ENCODE data around the gene PLCB1. TPM values are rescaled to one million over a fixed set of nuclear protein-coding genes. Genes with fewer than 3 reads are reported as not detected.

The PLCB1 gene
- total and polyA plus RNA-seq, 3 experiments from 2014 or later: 8.5 to 9.9 (median 8.8) TPM

- H3K27ac ChIP-seq (ENCODE audit: low read depth, low read length): no peak overlapping the region
- CTCF ChIA-PET: no interaction called here
Observed at GRCh38 chr20:8527998-8528723, 396.1 kb downstream of the PLCB1 start.

GRCh38 chr20:8530022-8530421 is 398.0 kb downstream of the PLCB1 start:
- no peaks in the 10 kb centered on the region for H3K9me3 Mint-ChIP-seq
- H3K27me3 Mint-ChIP-seq: peaks cover 0 to 3% of the 10 kb centered on the region in 2 donors
- Histone ChIP-seq H3K4me1 (ENCODE audit: insufficient read depth, low read length) (no peaks in the 10 kb centered on the region), H3K9me3 (ENCODE audit: low read length) (no peaks in the 10 kb centered on the region), H3K36me3 (ENCODE audit: insufficient read depth, low read length) (no peaks in the 10 kb centered on the region), H3K27ac (ENCODE audit: low read depth, low read length) (no peak overlapping the region), H3K4me3 (ENCODE audit: low read length) (no peak overlapping the region), H3K27me3 (ENCODE audit: insufficient read depth, low read length, poor library complexity, severe bottlenecking) (no peaks in the 10 kb centered on the region)
- H3K4me1 Mint-ChIP-seq: no peaks in the 10 kb centered on the region
- POLR2A ChIA-PET: no interaction called here
- H3K36me3 Mint-ChIP-seq: peaks cover 0 to 2% (median 0%) of the 10 kb centered on the region in 3 donors
- CTCF ChIA-PET: no interaction called here
- no peak for DNase-seq
- H3K4me3 Mint-ChIP-seq: no peak overlapping the region
- no peak overlapping the region for H3K27ac Mint-ChIP-seq

More at GRCh38 chr20:8527998-8528723, 396.1 kb downstream of the PLCB1 start:
- Histone ChIP-seq H3K36me3 (ENCODE audit: insufficient read depth, low read length) (no peaks in the 10 kb centered on the region), H3K27me3 (ENCODE audit: insufficient read depth, low read length, poor library complexity, severe bottlenecking) (no peaks in the 10 kb centered on the region), H3K4me1 (ENCODE audit: insufficient read depth, low read length) (no peaks in the 10 kb centered on the region), H3K9me3 (ENCODE audit: low read length) (no peaks in the 10 kb centered on the region), H3K4me3 (ENCODE audit: low read length) (no peak overlapping the region)
- Mint-ChIP-seq H3K4me1 (peaks cover 0 to 4% (median 2%) of the 10 kb centered on the region in 3 donors), H3K4me3 (no peak overlapping the region), H3K36me3 (peaks cover 0 to 2% (median 0%) of the 10 kb centered on the region in 3 donors), H3K9me3 (no peaks in the 10 kb centered on the region), H3K27me3 (no peaks in the 10 kb centered on the region), H3K27ac (no peak overlapping the region)
- no peak for DNase-seq
- POLR2A ChIA-PET: no interaction called here

- Histone ChIP-seq H3K27me3 (ENCODE audit: insufficient read depth, low read length, poor library complexity, severe bottlenecking) (no peaks in the 10 kb centered on the region), H3K9me3 (ENCODE audit: low read length) (no peaks in the 10 kb centered on the region), H3K27ac (ENCODE audit: low read depth, low read length) (no peak overlapping the region), H3K4me1 (ENCODE audit: insufficient read depth, low read length) (no peaks in the 10 kb centered on the region), H3K36me3 (ENCODE audit: insufficient read depth, low read length) (no peaks in the 10 kb centered on the region), H3K4me3 (ENCODE audit: low read length) (no peak overlapping the region)
- ChIA-PET POLR2A (no interaction called here), CTCF (interaction anchor here (1.0 kb wide), 1 partner anchor 9 kb away, joined by 3 read pairs; no protein-coding TSS in a partner anchor)
- Mint-ChIP-seq H3K4me1 (no peaks in the 10 kb centered on the region), H3K27me3 (peaks cover 0 to 3% of the 10 kb centered on the region in 2 donors), H3K9me3 (no peaks in the 10 kb centered on the region), H3K4me3 (no peak overlapping the region), H3K27ac (no peak overlapping the region), H3K36me3 (peaks cover 0 to 2% (median 0%) of the 10 kb centered on the region in 3 donors)
- no peak for DNase-seq
Observed at GRCh38 chr20:8532169-8532568, 400.1 kb downstream of the PLCB1 start.

GRCh38 chr20:8534368-8535160 is 402.5 kb downstream of the PLCB1 start:
- Mint-ChIP-seq H3K36me3 (peaks cover 0 to 2% (median 0%) of the 10 kb centered on the region in 3 donors), H3K27ac (no peak overlapping the region), H3K9me3 (no peaks in the 10 kb centered on the region), H3K27me3 (peaks cover 0 to 3% of the 10 kb centered on the region in 2 donors), H3K4me1 (peaks cover 0 to 4% (median 0%) of the 10 kb centered on the region in 3 donors), H3K4me3 (no peak overlapping the region)
- Histone ChIP-seq H3K9me3 (ENCODE audit: low read length) (no peaks in the 10 kb centered on the region), H3K4me3 (ENCODE audit: low read length) (no peak overlapping the region), H3K4me1 (ENCODE audit: insufficient read depth, low read length) (no peaks in the 10 kb centered on the region), H3K27me3 (ENCODE audit: insufficient read depth, low read length, poor library complexity, severe bottlenecking) (no peaks in the 10 kb centered on the region), H3K27ac (ENCODE audit: low read depth, low read length) (no peak overlapping the region), H3K36me3 (ENCODE audit: insufficient read depth, low read length) (no peaks in the 10 kb centered on the region)
- POLR2A ChIA-PET: no interaction called here
- CTCF ChIA-PET: no interaction called here
- DNase-seq: no peak

GRCh38 chr20:8535403-8536261 is 403.6 kb downstream of the PLCB1 start:
- Mint-ChIP-seq H3K27me3 (peaks cover 0 to 3% of the 10 kb centered on the region in 2 donors), H3K4me3 (no peak overlapping the region), H3K9me3 (no peaks in the 10 kb centered on the region), H3K36me3 (peaks cover 0 to 2% (median 0%) of the 10 kb centered on the region in 3 donors), H3K27ac (no peak overlapping the region), H3K4me1 (peaks cover 0 to 4% (median 0%) of the 10 kb centered on the region in 3 donors)
- Histone ChIP-seq H3K4me3 (ENCODE audit: low read length) (no peak overlapping the region), H3K9me3 (ENCODE audit: low read length) (no peaks in the 10 kb centered on the region), H3K4me1 (ENCODE audit: insufficient read depth, low read length) (no peaks in the 10 kb centered on the region), H3K27me3 (ENCODE audit: insufficient read depth, low read length, poor library complexity, severe bottlenecking) (no peaks in the 10 kb centered on the region), H3K36me3 (ENCODE audit: insufficient read depth, low read length) (no peaks in the 10 kb centered on the region), H3K27ac (ENCODE audit: low read depth, low read length) (no peak overlapping the region)
- POLR2A ChIA-PET: no interaction called here
- no peak for DNase-seq
- CTCF ChIA-PET: no interaction called here

GRCh38 chr20:8536262-8536618 is 404.2 kb downstream of the PLCB1 start:
- H3K36me3 ChIP-seq (ENCODE audit: insufficient read depth, low read length): no peaks in the 10 kb centered on the region
- Mint-ChIP-seq H3K27ac (no peak overlapping the region), H3K4me1 (peaks cover 0 to 4% (median 0%) of the 10 kb centered on the region in 3 donors), H3K36me3 (peaks cover 0 to 2% (median 0%) of the 10 kb centered on the region in 3 donors), H3K27me3 (peaks cover 0 to 3% of the 10 kb centered on the region in 2 donors), H3K4me3 (no peak overlapping the region), H3K9me3 (no peaks in the 10 kb centered on the region)
- ChIA-PET POLR2A (no interaction called here), CTCF (no interaction called here)
- DNase-seq: no peak
- H3K9me3 ChIP-seq (ENCODE audit: low read length): no peaks in the 10 kb centered on the region
- H3K27ac ChIP-seq (ENCODE audit: low read depth, low read length): no peak overlapping the region
- no peaks in the 10 kb centered on the region for H3K4me1 ChIP-seq (ENCODE audit: insufficient read depth, low read length)
- H3K4me3 ChIP-seq (ENCODE audit: low read length): no peak overlapping the region
- no peaks in the 10 kb centered on the region for H3K27me3 ChIP-seq (ENCODE audit: insufficient read depth, low read length, poor library complexity, severe bottlenecking)

- DNase-seq: no peak
- peaks cover 0 to 8% (median 0%) of the 10 kb centered on the region in 3 donors for H3K4me1 Mint-ChIP-seq
- H3K9me3 Mint-ChIP-seq: peaks cover 0 to 2% (median 0%) of the 10 kb centered on the region in 5 donors
- Histone ChIP-seq H3K9me3 (ENCODE audit: low read length) (no peaks in the 10 kb centered on the region), H3K4me3 (ENCODE audit: low read length) (no peak overlapping the region), H3K27me3 (ENCODE audit: insufficient read depth, low read length, poor library complexity, severe bottlenecking) (no peaks in the 10 kb centered on the region), H3K4me1 (ENCODE audit: insufficient read depth, low read length) (no peaks in the 10 kb centered on the region), H3K27ac (ENCODE audit: low read depth, low read length) (no peak overlapping the region), H3K36me3 (ENCODE audit: insufficient read depth, low read length) (no peaks in the 10 kb centered on the region)
- no peaks in the 10 kb centered on the region for H3K27me3 Mint-ChIP-seq
- POLR2A ChIA-PET: no interaction called here
- H3K27ac Mint-ChIP-seq: no peak overlapping the region
- CTCF ChIA-PET: no interaction called here
- peaks cover 0 to 4% (median 0%) of the 10 kb centered on the region in 3 donors for H3K36me3 Mint-ChIP-seq
- H3K4me3 Mint-ChIP-seq: no peak overlapping the region
Observed at GRCh38 chr20:8540466-8540865, 408.4 kb downstream of the PLCB1 start.
